ENCODE data around the gene CDK16.

Gene CDK16

DNA sequence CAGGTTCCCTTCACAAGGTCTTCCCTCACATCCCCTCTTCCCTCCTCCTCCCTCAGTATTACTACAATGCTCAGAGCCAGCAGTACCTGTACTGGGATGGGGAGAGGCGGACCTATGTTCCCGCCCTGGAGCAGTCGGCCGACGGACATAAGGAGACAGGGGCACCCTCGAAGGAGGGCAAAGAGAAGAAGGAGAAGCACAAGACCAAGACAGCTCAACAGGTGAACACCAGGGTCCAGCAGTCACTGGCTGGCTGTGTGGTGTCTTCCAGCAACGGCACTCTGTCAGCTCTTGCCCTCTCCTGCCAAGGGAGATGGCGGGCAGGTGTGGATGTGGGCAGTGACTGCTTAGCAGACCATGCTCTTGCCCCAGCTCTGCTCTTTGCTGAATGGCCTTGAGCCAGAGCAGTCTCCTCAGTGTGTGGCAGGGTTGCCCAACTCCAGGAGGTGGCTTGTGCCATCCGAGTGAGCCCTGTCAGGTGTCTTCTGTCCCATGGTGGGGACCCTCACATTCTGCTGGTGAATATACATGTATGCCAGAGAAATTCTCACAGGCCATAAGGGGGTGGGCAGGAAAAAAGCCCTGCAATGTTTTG is 36.3 kb upstream of the CDK16 start:
- TF ChIP-seq, protein P1, sequence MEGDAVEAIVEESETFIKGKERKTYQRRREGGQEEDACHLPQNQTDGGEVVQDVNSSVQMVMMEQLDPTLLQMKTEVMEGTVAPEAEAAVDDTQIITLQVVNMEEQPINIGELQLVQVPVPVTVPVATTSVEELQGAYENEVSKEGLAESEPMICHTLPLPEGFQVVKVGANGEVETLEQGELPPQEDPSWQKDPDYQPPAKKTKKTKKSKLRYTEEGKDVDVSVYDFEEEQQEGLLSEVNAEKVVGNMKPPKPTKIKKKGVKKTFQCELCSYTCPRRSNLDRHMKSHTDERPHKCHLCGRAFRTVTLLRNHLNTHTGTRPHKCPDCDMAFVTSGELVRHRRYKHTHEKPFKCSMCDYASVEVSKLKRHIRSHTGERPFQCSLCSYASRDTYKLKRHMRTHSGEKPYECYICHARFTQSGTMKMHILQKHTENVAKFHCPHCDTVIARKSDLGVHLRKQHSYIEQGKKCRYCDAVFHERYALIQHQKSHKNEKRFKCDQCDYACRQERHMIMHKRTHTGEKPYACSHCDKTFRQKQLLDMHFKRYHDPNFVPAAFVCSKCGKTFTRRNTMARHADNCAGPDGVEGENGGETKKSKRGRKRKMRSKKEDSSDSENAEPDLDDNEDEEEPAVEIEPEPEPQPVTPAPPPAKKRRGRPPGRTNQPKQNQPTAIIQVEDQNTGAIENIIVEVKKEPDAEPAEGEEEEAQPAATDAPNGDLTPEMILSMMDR (IDR thresholded peaks at IDR 0.05; ENCODE audit: control extremely low read depth, extremely low read depth, low read depth, missing control alignments), result no peak
- POLR2A ChIA-PET, result no interaction called here
- CTCF ChIA-PET, result no interaction called here
- no peak for DNase-seq (ENCODE audit: extremely low spot score)

- no peak for DNase-seq (ENCODE audit: extremely low spot score)
- POLR2A ChIA-PET, result no interaction called here
- CTCF ChIA-PET, result no interaction called here
- TF ChIP-seq, protein P1 (IDR thresholded peaks at IDR 0.05; ENCODE audit: control extremely low read depth, extremely low read depth, low read depth, missing control alignments), result no peak
Measured at GRCh38 chrX:47184486-47184885, 34.0 kb upstream of the CDK16 start.

GRCh38 chrX:47185241-47185640 is 33.2 kb upstream of the CDK16 start:
- TF ChIP-seq, protein P1 (IDR thresholded peaks at IDR 0.05; ENCODE audit: control extremely low read depth, extremely low read depth, low read depth, missing control alignments), result no peak
- DNase-seq (ENCODE audit: extremely low spot score), result no peak
- CTCF ChIA-PET, result no interaction called here
- POLR2A ChIA-PET, result no interaction called here

GRCh38 chrX:47186096-47186740 is 32.3 kb upstream of the CDK16 start:
- CTCF ChIA-PET, result interaction anchor here (0.6 kb wide), 1 partner anchor 794 kb away, joined by 3 read pairs; no protein-coding TSS in a partner anchor
- POLR2A ChIA-PET, result no interaction called here
- no peak for DNase-seq (ENCODE audit: extremely low spot score)
- TF ChIP-seq, protein P1 (IDR thresholded peaks at IDR 0.05; ENCODE audit: control extremely low read depth, extremely low read depth, low read depth, missing control alignments), result no peak

DNA sequence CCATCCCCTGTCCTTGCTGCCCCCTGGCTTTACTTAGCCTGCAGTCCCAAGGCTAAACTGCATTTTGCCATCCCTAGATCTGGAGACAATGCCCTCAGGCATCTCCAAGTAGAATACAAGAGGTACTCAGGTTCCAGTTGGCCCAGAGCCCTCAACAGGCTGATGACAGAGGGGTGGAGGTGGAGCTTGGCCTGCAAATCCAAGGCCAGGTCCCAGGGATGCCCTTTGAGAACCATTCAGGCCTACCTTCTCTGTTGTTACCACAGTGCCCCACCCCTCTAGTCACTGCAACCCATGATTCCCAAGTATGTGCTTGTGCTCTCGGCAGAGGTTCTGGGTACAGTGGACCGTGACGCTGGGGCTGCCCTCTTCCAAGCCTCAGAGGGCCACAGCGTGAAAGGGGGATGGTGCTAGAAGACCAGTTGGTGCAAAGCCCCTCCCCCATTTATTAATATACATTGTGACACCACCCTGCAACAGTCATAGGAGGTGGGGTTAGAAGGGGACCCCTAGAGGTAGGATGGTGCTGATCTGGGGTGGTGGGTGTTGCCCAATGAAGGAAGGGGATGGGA is 31.3 kb upstream of the CDK16 start:
- TF ChIP-seq, protein P1 (IDR thresholded peaks at IDR 0.05; ENCODE audit: control extremely low read depth, extremely low read depth, low read depth, missing control alignments), result no peak
- ChIA-PET POLR2A (no interaction called here), CTCF (interaction anchor here (0.6 to 1.5 kb wide), 2 partner anchors 42 to 795 kb away, joined by 3 to 5 read pairs; partner anchors contain the start of genes NDUFB11 and RBM10)

DNA sequence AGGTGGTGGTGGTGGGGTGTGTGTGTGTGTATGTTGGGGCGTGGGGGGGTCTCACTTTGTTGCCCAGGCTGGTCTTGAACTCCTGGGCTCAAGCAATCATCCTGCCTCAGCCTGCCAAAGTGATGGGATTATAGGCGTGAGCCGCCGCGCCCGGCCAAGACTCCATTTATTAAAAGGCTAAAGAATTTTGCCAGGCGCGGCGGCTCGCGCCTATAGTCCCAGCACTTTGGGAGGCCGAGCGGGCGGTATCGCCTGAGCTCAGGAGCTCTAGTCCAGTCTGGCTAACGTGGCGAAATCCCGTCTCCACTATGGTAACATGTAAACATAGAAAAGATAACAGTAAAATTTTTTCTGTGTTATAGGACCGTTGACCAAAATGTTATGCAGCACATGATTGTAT is 28.6 kb upstream of the CDK16 start:
- ChIA-PET CTCF (interaction anchor here (0.7 to 2.4 kb wide), 3 partner anchors 28 to 194 kb away, joined by 3 to 13 read pairs (median 5); partner anchors contain the start of gene RBM10), POLR2A (interaction anchor here (1.4 kb wide), 1 partner anchor 43 kb away, joined by 3 read pairs; the partner anchor contains the start of gene USP11)
- no peak for DNase-seq (ENCODE audit: extremely low spot score)
- TF ChIP-seq, protein P1 (IDR thresholded peaks at IDR 0.05; ENCODE audit: control extremely low read depth, extremely low read depth, low read depth, missing control alignments), result no peak

More for the DNA sequence above, 31.3 kb upstream of the CDK16 start:
- DNase-seq (ENCODE audit: extremely low spot score), result no peak
